SK-N-MC (cell line): ENCODE measurements around the gene SPDYE3.
"Not testable (repeated sequence)": the region's sequence is repeated elsewhere in the genome, so short reads cannot be mapped to it uniquely, and the experiment has no call there.

Experiments used
- EZH2 ChIP-seq: fragments of 200-600 bp; sonication (generic); IDR thresholded peaks from one replicate; pipeline ENCODE4 v1.6.1; 2017; ENCODE audit warnings: antibody characterized with exemption
- FOXP2 ChIP-seq: optimal IDR thresholded peaks from 2 replicates; pipeline ENCODE3; 2011; ENCODE audit warnings: mild to moderate bottlenecking, moderate library complexity; ENCODE audit not compliant: insufficient read depth; ENCODE audit errors: extremely low read length, control extremely low read depth
- POLR2AphosphoS5 ChIP-seq: IDR thresholded peaks from 2 replicates; pipeline ENCODE4 v1.6.1; 2012; ENCODE audit warnings: mild to moderate bottlenecking, low read depth, low read length, borderline replicate concordance

GRCh38 chr7:100270046-100270918 lies 37.2 kb upstream of the SPDYE3 start:
- TF ChIP-seq EZH2, POLR2AphosphoS5, FOXP2: not testable (repeated sequence)
